A673 (cell line): ENCODE data around the gene LPIN3. TPM values are rescaled to one million over a fixed set of nuclear protein-coding genes. Genes with fewer than 3 reads are reported as not detected.

Experiments used
- BruUV-seq: library from RNA; stranded (reverse); fragments of 400-500 nt; replicated peaks from 2 replicates; lab custom pipeline; 2021; lab: Mats Ljungman, UMichigan
- CTCF ChIA-PET: fragments of 300-600 bp; sonication (Branson Sonifier 250); formaldehyde crosslinking; loops from one replicate; lab custom pipeline; 2022; ENCODE audit warnings: antibody characterized with exemption; lab: Charles Lee
- POLR2A ChIA-PET: fragments of 300-600 bp; sonication (Branson Sonifier 250); formaldehyde crosslinking; loops from one replicate; lab custom pipeline; 2022; ENCODE audit warnings: antibody characterized with exemption; ENCODE audit not compliant: low non-redundant PET; lab: Charles Lee
- DNase-seq: peaks from one replicate; pipeline ENCODE4 v3.0.0-alpha.2; 2015; ENCODE audit warnings: low spot score
- H3K27ac ChIP-seq: fragments of 200-600 bp; sonication (generic); 2 replicates; pipeline ENCODE4 v1.5.1; 2016; ENCODE audit warnings: mixed run types, low read depth, mild to moderate bottlenecking, mixed read lengths, antibody characterized with exemption, low read length; ENCODE audit not compliant: poor library complexity, severe bottlenecking
- H3K27me3 ChIP-seq: fragments of 200-600 bp; sonication (generic); replicated peaks from 2 replicates; pipeline ENCODE4 v1.6.1; 2017; ENCODE audit warnings: mixed run types, low read depth, mild to moderate bottlenecking, mixed read lengths, antibody characterized with exemption, low read length; ENCODE audit not compliant: insufficient read depth, poor library complexity
- H3K36me3 ChIP-seq: fragments of 200-600 bp; sonication (generic); 2 replicates; pipeline ENCODE4 v1.6.1; 2016; ENCODE audit warnings: mixed run types, mild to moderate bottlenecking, mixed read lengths, antibody characterized with exemption, low read length; ENCODE audit not compliant: insufficient read depth, poor library complexity, severe bottlenecking
- H3K4me1 ChIP-seq: fragments of 200-600 bp; sonication (generic); 2 replicates; pipeline ENCODE4 v1.6.1; 2017; ENCODE audit warnings: mixed run types, mild to moderate bottlenecking, mixed read lengths, antibody characterized with exemption, low read length; ENCODE audit not compliant: insufficient read depth, poor library complexity, severe bottlenecking
- H3K4me3 ChIP-seq: fragments of 200-600 bp; sonication (generic); 2 replicates; pipeline ENCODE4 v1.5.1; 2016; ENCODE audit warnings: low read depth, mixed run types, mild to moderate bottlenecking, mixed read lengths, low read length; ENCODE audit not compliant: poor library complexity, severe bottlenecking
- H3K9me3 ChIP-seq: fragments of 200-600 bp; sonication (generic); 2 replicates; pipeline ENCODE4 v1.6.1; 2016; ENCODE audit warnings: mixed run types, low read depth, mild to moderate bottlenecking, mixed read lengths, antibody characterized with exemption, low read length; ENCODE audit not compliant: poor library complexity, severe bottlenecking
- CTCF ChIP-seq: fragments of 300-800, 200-600 bp; sonication (generic); conservative IDR thresholded peaks from 2 replicates; pipeline ENCODE4 v1.5.1; 2017; ENCODE audit warnings: low read depth, mild to moderate bottlenecking, antibody characterized with exemption, low read length, moderate library complexity, mixed read lengths
- EZH2 ChIP-seq: fragments of 200-600 bp; sonication (generic); IDR thresholded peaks from 2 replicates; pipeline ENCODE4 v1.6.1; 2017; ENCODE audit warnings: borderline replicate concordance, low read depth, mild to moderate bottlenecking, mixed read lengths, antibody characterized with exemption, low read length; ENCODE audit not compliant: poor library complexity, severe bottlenecking
- intact Hi-C: fragments of 100-400 bp; cut with micrococcal nuclease; formaldehyde crosslinking; loops from one replicate; pipeline ENCODE4 v1.10.0; 2022; ENCODE audit not compliant: unreplicated experiment
- total RNA-seq: library from RNA; stranded (reverse); gene quantifications from 2 replicates; pipeline ENCODE4 v1.2.3, GENCODE V29; 2021

The LPIN3 gene
- total RNA-seq, 1 experiment from 2014 or later: 1.3 TPM

GRCh38 chr20:41394931-41395666, 54.5 kb downstream of the LPIN3 start:
- no TSS peak for BruUV-seq
- intact Hi-C loops: no loop called here
- Histone ChIP-seq H3K9me3 (no peaks in the 10 kb centered on the region), H3K4me3 (no peak overlapping the region), H3K27ac (no peak overlapping the region), H3K36me3 (no peaks in the 10 kb centered on the region), H3K27me3 (no peaks in the 10 kb centered on the region), H3K4me1 (no peaks in the 10 kb centered on the region)
- ChIA-PET POLR2A (no interaction called here), CTCF (no interaction called here)
- TF ChIP-seq CTCF (no peak), EZH2 (no peak)
- no peak for DNase-seq

GRCh38 chr20:41395667-41396664, 55.3 kb downstream of the LPIN3 start:
- Histone ChIP-seq H3K27me3 (no peaks in the 10 kb centered on the region), H3K9me3 (no peaks in the 10 kb centered on the region), H3K27ac (no peak overlapping the region), H3K36me3 (no peaks in the 10 kb centered on the region), H3K4me1 (no peaks in the 10 kb centered on the region), H3K4me3 (no peak overlapping the region)
- POLR2A ChIA-PET: interaction anchor here (0.7 kb wide), 1 partner anchor 18 kb away, joined by 5 read pairs; no protein-coding TSS in a partner anchor
- no TSS peak for BruUV-seq
- no peak for TF ChIP-seq EZH2
- no peak for TF ChIP-seq CTCF
- CTCF ChIA-PET: no interaction called here
- intact Hi-C loops: no loop called here
- DNase-seq: no peak

- intact Hi-C loops: no loop called here
- H3K27me3 ChIP-seq: no peaks in the 10 kb centered on the region
- no peaks in the 10 kb centered on the region for H3K4me1 ChIP-seq
- no peak overlapping the region for H3K27ac ChIP-seq
- DNase-seq: no peak
- ChIA-PET CTCF (no interaction called here), POLR2A (no interaction called here)
- no peak overlapping the region for H3K4me3 ChIP-seq
- BruUV-seq: no TSS peak
- H3K36me3 ChIP-seq: no peaks in the 10 kb centered on the region
- no peak for TF ChIP-seq EZH2
- TF ChIP-seq CTCF: no peak
- no peaks in the 10 kb centered on the region for H3K9me3 ChIP-seq
These were observed 57.8 kb downstream of the LPIN3 start for GRCh38 chr20:41398408-41398807.
